GM18519 (cell line): Measurements from ENCODE around the gene GPRASP2.

Experiments used
- ATAC-seq: cut with Tn5 transposase; IDR thresholded peaks from one replicate; pipeline ENCODE4 v1.9.1; 2021; ENCODE audit warnings: mild to moderate bottlenecking, moderate library complexity; ENCODE audit not compliant: unreplicated experiment, low FRiP score

Gene GPRASP2

GRCh38 chrX:102739657-102740056, 27.4 kb downstream of the GPRASP2 start:
- ATAC-seq: no peak

- no peak for ATAC-seq
Measured at GRCh38 chrX:102744307-102744706, 32.1 kb downstream of the GPRASP2 start.

GRCh38 chrX:102745513-102745856, 33.2 kb downstream of the GPRASP2 start:
- ATAC-seq: no peak

GRCh38 chrX:102745857-102746584, 33.8 kb downstream of the GPRASP2 start:
- ATAC-seq: no peak

GRCh38 chrX:102765217-102765616, 53.0 kb downstream of the GPRASP2 start:
- ATAC-seq: no peak

GRCh38 chrX:102765809-102766208, 53.6 kb downstream of the GPRASP2 start:
- no peak for ATAC-seq

- ATAC-seq: no peak
Measured at GRCh38 chrX:102767287-102767686, 55.0 kb downstream of the GPRASP2 start.
